Right lobe of liver (tissue), 4 donors: ENCODE measurements around the gene CDHR2.

Experiments
- CTCF ChIP-seq, 4 donors: fragments of 200-600 bp in 3 of 4; fragments of 450-650 bp in 1 of 4; IDR thresholded peaks; one replicate each; pipeline versions ENCODE4 v1.5.1 to v1.8.0; 2016 to 2022; ENCODE audit warnings: antibody characterized with exemption in 4 of 4, mild to moderate bottlenecking in 2 of 4
- POLR2A ChIP-seq: fragments of 450-650 bp; IDR thresholded peaks from one replicate; pipeline ENCODE4 v1.6.1; 2017; ENCODE audit warnings: antibody characterized with exemption, mild to moderate bottlenecking
- donor health status: DM: no; HTN: no; CAD: no.
- donor health status: DM: no; HTN: no; CAD: no.
- donor health status: DM: no; HTN: yes; CAD: no.

GRCh38 chr5:176631383-176632200, 82.5 kb downstream of the CDHR2 start:
- no peak for TF ChIP-seq CTCF (IDR thresholded peaks at IDR 0.05)
- no peak for TF ChIP-seq POLR2A
